Measurements from ENCODE around the gene SORBS2.
"Not testable (repeated sequence)": the region's sequence is repeated elsewhere in the genome, so short reads cannot be mapped to it uniquely, and the experiment has no call there.

SORBS2 gene

DNA sequence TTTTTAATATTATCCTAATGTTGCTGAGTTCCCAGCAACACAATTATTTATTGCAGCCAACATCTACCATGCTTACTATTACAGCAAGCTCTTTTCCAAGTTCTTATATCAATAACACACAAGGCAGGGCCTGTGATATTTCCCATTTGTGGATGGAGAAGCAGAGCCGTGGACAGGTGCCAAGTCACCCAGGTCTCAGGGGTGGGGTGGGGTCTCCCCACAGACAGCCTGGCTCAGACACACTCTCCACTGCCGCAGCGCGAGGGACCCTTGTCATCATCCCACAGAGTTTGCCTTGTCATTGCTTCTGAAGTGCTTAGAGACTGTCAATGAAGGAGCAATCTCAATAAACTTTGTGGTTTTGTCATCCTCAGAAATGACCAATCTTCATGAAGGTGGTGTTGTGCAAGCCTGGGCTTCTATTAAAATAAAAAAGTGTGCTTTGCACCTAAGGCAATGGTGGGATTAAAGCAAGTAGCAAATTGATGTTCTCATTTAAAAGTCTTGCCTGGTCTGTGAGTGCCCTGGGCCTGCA is 76.1 kb downstream of the SORBS2 start:
- DNase-seq (ENCODE audit: low spot score): no peak

DNA sequence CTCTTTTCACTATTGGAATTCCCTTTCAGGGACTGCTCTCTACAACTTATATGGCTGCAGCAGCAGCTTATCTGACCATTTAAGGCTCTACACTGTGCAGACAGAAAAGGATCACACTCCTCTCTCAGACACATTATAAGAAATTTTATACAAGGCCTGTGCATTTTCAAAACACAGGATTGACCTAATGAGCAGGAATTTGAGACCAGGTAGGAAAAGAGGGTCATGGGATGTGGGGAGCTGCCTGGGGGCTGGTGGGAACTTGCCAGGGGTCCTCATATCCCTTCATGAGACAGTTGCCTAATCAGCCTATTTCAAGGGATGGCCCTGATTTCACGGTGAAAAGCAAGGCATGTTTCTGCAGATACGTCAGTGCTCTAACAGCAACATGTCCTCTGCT is 77.1 kb downstream of the SORBS2 start:
- no peak for DNase-seq (ENCODE audit: low spot score)

DNA sequence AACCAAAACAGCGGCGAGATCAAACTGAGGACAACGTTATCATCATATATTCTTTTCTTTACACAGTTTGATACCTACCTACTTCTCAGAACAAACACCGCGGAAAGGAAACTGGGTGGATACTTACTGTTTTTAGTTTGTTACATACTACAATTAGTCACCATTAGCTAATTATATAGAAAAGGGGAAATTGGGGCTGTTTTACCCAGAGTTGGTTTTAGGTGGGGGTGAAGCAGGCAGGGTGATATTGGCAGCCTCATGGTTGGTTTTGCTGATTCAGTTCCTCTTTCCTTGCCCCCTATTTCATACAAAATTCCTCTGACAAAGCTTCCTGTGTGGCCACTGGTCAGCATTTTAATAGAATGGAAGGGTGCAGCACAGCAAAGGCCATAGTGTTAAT is 77.8 kb downstream of the SORBS2 start:
- DNase-seq (ENCODE audit: low spot score): no peak

DNA sequence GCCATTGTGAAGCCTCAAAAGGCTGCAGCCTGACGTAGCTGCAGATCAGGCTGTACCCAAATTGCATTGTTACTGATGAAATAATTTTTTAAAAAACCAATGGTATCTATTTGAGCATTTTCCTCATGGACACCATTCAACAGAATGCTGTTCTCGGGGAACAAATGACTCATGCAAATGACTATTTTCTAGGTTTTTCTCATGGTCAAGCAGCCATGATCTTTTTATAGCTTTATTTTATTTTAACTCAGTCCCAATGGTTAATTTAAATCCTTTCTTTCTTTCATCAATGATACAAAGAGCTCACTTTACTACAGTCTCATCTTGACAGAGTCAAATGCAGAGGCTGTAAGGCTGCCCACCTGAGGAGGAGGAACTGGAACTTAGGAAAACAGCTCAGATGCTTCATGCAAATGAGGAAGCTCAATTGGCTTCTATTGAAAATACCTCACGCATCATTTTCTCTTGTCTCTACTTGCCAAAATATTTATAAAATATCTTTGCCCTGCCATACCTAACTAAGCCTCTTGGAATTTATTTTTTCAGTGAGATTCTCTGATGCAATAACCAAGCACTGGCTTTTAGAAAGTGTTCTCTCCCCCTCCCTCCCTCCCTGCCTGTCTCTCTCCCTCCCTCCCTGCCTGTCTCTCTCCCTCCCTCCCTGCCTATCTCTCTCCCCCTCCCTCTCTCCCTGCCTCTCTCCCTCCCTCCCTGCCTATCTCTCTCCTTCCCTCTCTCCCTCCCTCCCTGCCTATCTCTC is 81.0 kb downstream of the SORBS2 start:
- no peak for DNase-seq (ENCODE audit: low spot score)

DNA sequence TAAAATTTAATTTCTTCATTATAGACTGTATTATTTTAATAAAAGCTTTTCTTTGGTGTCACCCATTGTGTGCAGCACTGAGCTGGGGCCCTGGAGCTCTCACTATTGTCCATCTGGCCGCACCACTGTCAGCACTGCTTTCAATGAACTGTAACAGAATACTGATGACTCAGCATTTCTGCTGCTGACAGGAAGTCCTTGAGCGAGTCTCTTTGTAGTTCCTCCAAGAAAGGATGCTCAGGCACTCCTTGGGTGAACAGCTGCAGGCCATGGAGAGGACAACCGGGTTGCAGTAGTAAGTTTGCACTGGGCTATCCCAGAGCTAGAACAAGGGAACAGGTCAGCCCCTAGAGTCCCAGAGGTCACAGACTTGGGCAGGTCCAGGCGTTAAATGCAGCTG is 81.6 kb downstream of the SORBS2 start:
- no peak for DNase-seq (ENCODE audit: low spot score)

DNA sequence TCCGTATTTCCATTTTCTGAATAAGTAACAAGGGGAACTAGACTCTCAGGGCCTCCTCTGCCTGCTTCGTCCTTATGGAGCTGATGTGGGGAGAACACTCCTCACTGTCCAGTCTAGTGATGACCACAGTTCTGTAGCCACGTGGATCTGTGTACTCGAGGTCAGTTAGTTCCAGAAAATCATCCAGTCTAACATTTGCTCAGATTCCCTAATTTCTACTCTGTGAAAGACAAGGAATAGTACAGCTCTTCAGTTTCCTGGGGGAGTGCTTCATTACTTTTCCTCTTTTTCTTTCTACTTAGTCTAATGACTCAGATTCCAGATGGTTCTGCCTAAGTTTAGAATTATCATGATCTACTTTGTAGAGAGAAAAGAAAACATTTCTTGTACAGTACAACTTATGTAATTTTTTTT is 82.6 kb downstream of the SORBS2 start:
- DNase-seq (ENCODE audit: low spot score): no peak

DNA sequence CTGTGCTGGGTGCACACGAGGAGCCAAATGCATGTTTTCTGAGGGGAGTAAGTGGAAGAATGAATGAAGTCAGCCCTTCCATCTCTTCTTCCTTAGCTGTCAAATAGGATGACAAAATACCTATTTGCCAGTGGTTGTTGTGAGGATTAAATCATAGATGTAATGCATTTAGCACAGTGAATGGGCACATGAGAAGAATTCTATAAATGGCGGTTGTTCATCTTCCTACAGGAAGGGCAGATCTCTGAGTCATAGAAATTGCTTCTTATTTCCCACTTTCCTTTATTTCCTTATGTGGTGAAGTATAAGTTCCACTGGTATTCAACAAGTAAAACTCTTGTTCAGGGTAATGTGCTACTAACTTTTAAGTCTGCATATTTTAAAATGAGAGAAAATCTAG is 83.1 kb downstream of the SORBS2 start:
- DNase-seq (ENCODE audit: low spot score): no peak

DNA sequence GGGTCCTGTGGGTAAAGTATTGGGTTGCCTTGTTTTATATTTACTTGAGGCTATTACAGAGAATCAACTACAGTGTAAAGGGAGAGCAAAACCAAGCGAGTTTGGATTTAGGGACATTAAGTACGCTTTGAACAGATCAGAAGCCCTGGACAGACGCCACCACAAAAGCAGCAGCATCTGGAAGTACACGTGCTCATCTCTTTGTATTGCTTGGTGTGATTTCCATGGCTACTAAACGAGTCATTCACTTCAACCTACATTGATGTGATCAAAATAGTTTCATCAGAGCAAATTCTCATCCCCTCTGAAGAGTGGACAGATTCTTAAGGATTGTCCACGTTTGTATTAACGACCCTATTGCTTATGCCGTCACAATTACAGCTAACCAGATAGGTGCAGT is 85.1 kb downstream of the SORBS2 start:
- no peak for DNase-seq (ENCODE audit: low spot score)

DNA sequence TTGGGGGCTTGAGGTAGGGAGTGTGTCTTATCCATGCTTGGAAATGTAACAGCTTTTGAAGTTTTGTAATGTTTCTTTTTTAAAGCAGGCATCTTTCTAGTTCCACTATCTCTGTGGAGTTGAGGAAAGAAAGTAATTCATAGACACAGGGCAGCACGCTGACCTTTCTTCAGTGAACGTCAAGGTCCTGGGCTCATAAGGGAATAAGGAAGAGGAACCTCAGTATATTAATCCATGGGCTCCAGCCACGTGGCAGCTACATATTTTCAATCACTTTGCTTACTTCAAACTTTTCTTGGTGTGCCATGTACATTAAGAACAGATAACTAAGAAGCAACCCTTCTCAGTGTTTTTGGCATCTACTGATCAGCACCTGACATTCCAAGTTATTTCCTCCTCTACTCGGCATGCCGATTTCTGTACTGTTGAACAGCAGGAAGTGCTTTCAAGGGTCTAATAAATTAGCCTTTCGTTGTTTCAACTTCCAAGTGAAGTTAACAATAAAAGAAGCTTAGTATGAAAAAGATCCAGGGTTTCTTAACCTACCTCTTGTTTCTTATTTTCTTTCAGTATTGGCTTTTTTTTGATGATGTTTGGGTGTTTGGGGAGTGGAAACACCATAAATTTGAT is 88.2 kb downstream of the SORBS2 start:
- DNase-seq (ENCODE audit: low spot score): no peak

DNA sequence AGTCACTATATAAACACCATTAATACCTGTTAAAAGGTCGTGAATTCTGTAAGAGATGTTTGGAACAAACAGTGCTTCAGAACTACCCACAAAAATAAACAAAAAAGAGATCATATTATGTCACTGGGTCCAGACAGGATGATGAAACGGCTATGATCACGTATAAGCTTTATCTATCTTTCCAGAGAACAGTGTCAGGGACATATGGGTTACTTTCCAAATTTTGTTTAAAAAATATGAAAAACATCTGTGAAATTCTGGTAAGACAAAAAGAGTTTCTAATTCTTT is 90.0 kb downstream of the SORBS2 start:
- DNase-seq (ENCODE audit: low spot score): no peak

DNA sequence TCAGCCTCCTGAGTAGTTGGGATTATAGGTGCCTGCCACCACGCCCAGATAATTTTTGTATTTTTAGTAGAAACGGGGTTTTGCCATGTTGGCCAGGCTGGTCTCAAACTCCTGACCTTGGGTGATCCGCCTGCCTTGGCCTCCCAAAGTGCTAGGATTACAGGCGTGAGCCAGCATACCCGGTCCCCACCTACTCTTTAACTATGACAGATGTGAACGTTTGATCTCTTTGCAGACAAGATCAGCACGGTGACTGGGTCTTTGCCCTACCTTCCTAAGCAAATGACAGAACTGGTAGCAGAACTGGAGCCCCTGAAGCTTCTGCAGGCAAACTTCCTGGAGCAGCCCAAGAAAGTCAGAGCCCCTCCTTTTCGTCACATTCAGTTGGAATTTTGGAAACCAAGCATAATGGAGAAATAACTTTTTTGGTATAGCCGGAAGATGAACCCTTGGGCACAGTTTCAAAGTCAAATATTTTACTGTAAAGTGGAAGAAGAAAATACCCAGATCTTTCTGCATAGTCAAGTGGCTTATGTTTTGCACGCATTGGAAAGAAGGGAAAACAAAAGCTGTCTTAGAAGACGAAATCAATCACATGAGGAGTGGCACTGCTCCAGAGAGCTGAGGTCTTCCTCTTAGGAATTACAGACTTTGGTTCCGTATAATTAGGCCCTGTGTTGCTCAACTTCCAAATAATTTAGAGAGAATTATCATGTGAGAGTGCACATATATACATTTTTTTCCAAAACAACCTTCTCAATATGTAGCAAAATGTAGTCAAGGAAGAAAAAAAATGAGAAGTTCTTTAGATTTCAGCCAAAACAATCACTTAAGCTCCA is 90.6 kb downstream of the SORBS2 start:
- DNase-seq (ENCODE audit: low spot score): no peak

DNA sequence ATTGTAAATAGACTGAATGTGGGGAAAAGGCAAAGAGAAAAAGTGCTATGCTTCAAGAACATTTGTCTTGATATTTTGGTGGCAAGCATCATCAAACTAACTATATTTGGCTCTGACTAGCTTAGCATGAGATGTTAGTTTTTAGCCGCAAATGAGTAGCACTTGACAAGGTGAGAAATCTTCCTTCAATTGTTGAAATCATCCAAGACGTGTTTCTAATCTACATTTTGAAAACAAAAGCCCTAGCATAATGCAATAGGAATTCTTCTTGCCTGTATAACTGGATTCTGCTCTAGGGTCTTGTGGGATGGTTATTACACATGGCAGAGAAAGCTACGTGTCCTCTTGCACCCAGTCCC is 92.5 kb downstream of the SORBS2 start:
- no peak for DNase-seq (ENCODE audit: low spot score)

DNA sequence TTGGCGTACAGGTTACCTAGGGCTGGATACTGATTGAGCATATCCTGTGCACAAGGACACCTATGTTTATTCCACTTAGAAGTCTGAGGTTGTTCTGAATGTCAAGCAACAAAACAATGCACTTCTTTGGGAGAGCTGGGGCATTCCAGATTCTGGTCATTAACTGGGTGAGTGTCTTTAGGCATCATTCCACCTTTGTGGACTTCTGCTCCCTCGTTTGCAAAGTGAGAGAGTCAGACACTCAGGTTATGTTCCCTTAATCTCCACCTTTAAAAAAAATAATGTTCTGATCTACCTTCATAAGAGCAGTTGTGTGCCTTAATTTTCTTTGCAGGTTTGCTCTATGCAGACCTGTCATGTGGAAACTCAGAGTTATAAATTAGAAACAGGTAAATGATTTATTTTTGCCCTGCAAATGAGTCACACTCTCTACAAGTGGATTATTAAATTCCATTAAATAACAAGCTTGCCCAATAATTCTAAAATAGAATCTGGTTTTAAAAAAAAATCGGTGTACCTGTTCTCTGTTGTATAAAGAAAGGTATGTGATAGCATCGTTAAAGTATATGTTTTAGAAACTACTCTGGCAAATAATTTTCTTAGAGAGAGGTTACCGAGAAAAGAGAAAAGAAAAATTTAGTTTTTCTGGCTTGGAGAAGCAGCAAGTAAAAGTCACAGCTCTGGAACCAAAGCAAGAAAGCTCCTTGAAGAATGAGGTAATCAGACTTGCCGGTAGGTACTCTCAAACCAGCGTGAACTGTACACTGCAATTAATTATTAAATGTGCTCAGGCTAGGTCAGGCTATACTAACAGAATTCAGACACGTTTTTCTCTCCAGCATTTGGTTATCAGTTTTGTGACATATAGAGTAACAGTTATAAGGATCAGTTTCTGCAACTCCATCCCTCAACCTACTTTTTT is 93.2 kb downstream of the SORBS2 start:
- no peak for DNase-seq (ENCODE audit: low spot score)

DNA sequence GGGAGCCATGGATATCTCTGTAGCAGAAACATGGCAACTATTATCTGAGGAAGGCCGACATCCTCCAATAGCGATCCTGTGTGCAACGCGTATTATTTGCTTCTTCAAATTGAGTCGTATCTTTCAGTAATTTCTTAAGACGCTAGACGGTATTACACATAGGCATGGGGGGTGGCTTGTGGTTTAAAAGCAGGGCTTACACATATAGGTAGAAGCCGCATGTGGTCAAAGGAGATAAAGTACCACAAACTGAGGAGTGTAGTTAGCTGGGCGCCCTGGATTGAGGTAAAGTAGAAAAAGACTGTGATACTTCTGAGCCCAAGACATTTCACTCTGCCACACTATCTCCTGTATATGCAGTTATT is 94.6 kb downstream of the SORBS2 start:
- no peak for DNase-seq (ENCODE audit: low spot score)

DNA sequence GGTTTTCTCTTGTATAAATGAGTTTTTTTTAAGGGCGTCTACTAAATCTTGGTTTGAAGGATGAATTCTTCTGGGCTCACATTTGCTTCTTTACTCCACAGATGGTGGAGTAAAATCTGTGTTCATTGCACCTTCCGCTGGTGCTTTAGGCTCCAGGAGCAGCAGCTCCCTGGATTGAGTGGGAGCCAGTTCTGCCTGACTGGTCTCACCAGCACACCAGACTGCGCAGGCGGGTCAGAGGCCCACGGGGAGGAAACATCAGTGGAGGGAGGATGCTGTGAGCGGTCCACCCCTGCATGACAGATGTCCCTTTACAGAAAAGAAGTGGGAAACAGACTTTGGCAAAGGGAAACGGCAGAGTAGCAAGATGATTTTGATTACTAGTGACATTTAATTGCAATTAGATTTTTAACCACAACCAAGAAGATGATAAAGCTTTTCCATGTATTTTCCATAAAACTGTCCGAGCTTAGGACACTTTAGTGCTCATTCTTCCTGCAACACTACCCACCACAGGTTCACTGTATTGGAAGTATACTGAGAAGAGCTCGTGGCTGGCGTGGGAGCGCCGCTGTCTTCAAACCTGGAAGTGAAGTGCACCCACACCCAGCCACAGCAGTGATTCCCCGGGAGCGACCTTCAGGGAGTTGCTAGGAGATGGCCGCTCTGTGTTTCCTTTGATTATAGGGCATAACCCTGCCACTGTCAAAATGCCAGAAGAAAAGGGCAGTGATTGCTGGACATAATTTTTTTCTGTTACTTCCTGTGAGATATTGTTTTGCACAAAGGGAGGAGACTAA is 95.2 kb downstream of the SORBS2 start:
- DNase-seq (ENCODE audit: low spot score): no peak

DNA sequence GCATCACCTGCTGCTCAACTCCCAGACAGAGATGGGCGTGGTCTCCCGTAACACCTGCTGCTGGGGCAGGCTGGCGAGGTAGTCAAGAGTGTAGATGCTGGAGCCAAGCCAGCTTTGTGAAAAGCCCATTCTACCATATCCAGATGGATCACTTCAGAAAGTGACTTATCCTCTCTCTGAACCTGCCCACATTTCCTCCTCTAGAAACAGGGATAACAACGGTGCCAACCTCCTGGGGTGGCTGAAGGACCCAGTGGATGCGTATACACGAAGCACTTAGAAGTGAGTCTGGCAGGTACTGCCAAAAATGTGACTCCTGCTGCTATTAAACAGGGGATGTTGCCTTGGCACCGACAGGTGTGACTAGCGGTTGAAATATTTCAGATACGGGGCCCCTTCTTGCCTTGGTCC is 95.8 kb downstream of the SORBS2 start:
- DNase-seq (ENCODE audit: low spot score): no peak

DNA sequence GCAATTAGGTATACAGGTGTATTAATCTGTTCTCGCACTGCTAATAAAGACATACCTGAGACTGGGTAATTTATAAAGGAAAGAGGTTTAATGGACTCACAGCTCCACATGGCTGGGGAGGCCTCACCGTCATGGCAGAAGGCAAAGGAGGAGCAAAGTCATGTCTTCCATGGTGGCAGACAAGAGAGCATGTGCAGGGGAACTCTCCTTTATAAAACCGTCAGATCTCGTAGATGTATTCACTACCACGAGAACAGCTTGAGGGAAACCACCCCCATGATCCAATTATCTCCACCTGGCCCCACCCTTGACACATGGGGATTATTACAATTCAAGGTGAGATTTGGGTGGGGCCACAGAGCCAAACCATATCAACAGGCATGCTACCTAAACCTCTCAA is 97.5 kb downstream of the SORBS2 start:
- not testable (repeated sequence) for DNase-seq (ENCODE audit: low spot score)

DNA sequence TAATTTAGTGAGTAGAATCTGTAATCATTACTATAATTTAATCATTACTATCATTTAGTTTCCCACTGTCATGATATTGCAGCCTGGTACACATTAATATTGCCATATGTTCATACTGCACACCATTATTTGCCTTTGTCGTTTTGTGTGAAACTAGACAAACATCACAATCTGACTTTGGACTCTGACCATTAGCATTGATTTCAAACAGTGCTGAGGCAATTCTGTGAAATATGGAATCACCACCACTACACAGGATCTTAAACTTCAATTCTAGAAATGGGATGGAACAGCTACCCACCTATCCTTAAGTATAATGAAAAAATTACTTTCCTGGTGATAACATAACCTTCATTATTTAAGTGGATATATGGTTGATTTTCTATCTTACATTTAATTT is 98.3 kb downstream of the SORBS2 start:
- no peak for DNase-seq (ENCODE audit: low spot score)

DNA sequence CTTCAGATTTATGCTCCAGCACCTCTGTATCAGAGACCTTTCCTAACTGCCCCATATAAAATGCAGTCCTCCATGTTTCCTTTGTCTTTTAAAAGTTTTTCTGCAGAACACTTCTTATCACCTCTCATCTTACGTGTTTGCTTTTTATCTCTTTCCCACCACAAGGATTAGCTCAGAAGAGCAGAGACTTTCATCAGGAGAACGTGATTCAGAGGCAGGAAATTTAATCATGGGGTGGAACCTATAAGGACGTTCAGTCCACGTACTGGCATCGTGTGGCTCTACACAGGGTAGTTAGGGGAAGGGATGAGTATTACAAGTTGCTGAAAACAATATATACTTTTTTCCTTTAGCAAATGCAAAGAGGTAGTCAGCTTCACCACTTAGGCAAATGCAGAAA is 98.7 kb downstream of the SORBS2 start:
- no peak for DNase-seq (ENCODE audit: low spot score)

DNA sequence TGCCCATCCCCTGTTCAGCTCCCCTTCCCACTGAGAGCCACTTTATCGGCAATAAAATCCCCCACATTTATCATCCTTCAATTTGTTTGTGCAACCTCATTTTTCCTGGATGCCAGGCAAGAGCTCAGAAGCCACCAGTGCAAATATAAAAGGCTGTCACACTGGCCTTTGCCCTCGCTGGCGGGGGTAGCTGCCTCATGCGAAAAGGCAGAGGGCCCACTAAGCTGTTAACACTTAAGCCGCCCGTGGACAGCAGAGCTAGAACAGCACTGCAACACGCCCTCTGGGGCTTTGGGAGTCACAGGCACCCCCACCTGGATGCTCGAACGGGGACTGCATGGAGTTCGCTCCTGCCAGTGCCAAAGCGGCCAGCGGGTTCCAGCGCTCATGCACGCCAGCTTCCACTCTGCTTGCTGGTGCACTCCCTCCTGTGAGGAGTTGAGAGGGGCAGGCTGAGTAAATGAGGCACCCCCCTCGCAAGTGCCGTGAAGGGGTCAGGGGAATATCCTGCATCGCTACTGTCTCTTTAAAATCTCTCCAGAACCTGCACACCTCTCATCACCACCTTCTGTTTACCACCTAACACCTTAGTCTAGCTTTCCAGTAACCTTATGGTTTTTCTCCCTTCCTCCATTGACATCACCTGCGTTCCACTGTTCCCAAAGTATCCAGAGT is 99.5 kb downstream of the SORBS2 start:
- no peak for DNase-seq (ENCODE audit: low spot score)

DNA sequence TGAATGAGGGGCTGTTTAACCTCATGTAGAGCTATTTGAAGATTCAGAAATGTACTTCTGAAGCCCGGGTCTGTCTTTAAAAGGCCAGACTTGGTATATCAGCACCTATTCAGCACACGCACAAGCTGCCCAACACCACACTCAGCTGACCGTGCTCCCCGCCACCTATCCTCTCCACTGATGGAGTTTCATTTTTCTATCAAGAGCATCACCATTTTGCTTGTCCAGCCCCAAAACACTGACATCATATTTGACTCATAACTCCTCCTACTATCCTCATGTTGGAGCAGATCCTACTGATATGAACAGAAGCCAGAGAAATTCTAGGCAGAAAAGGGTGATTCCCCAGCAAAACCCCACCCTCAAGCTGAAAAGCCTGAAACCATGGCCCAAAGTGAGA is 100.3 kb downstream of the SORBS2 start:
- DNase-seq (ENCODE audit: low spot score): no peak
